ENCODE measurements around the gene RTTN. TPM values are rescaled to one million over a fixed set of nuclear protein-coding genes. Genes with fewer than 3 reads are reported as not detected.

RTTN gene
- total and polyA plus RNA-seq, 4 donors, result 1.1 to 14.3 (median 8.8) TPM

- Histone ChIP-seq H3K27me3 (ENCODE audit: control insufficient read depth in 4 of 4, insufficient read depth in 4 of 4, low read length in 3 of 4) (no peaks in the 10 kb centered on the region), H3K36me3 (ENCODE audit: control insufficient read depth in 4 of 4, insufficient read depth in 3 of 4, low read depth in 1 of 4, low read length in 3 of 4) (no peaks in the 10 kb centered on the region), H3K9ac (ENCODE audit: low read depth in 1 of 2, low read length in 2 of 2) (peak overlapping the region in 1 of 2 donors; percentile 58), H3K4me1 (ENCODE audit: control insufficient read depth in 4 of 4, insufficient read depth in 4 of 4, low read length in 3 of 4) (peaks cover 2 to 16% (median 5%) of the 10 kb centered on the region in 4 donors), H3K9me3 (ENCODE audit: control insufficient read depth in 4 of 4, low read length in 3 of 4) (no peaks in the 10 kb centered on the region), H3K4me3 (ENCODE audit: low read depth in 1 of 3, low read length in 3 of 3) (peak overlapping the region; percentile 19 to 45 (median 43)), H3K27ac (ENCODE audit: low read depth in 1 of 2, low read length in 2 of 2) (peak overlapping the region; percentile 1 to 55)
- WGBS, result 46% methylated on average over 4 of the region's 4 CpGs
- no peak for DNase-seq (ENCODE audit: low spot score)
- TF ChIP-seq YY1 (IDR thresholded peaks at IDR 0.05), result peak; percentile 27
- TF ChIP-seq SP1 (IDR thresholded peaks at IDR 0.05), result no peak
Measured at GRCh38 chr18:70169747-70170146, 35.7 kb downstream of the RTTN start.

GRCh38 chr18:70166668-70167067, 38.8 kb downstream of the RTTN start:
- H3K27ac ChIP-seq (ENCODE audit: low read depth in 1 of 2, low read length in 2 of 2), result peak overlapping the region; percentile 56 to 77

GRCh38 chr18:70165936-70166335, 39.6 kb downstream of the RTTN start:
- Histone ChIP-seq H3K27me3 (ENCODE audit: control insufficient read depth in 4 of 4, insufficient read depth in 4 of 4, low read length in 3 of 4) (no peaks in the 10 kb centered on the region), H3K27ac (ENCODE audit: low read depth in 1 of 2, low read length in 2 of 2) (peak overlapping the region; percentile 43 to 77), H3K36me3 (ENCODE audit: control insufficient read depth in 4 of 4, insufficient read depth in 3 of 4, low read depth in 1 of 4, low read length in 3 of 4) (peaks cover 0 to 2% (median 0%) of the 10 kb centered on the region in 4 donors), H3K4me1 (ENCODE audit: control insufficient read depth in 4 of 4, insufficient read depth in 4 of 4, low read length in 3 of 4) (peaks cover 2 to 19% (median 5%) of the 10 kb centered on the region in 4 donors), H3K9me3 (ENCODE audit: control insufficient read depth in 4 of 4, low read length in 3 of 4) (no peaks in the 10 kb centered on the region), H3K9ac (ENCODE audit: low read depth in 1 of 2, low read length in 2 of 2) (peak overlapping the region; percentile 59 to 69), H3K4me3 (ENCODE audit: low read depth in 1 of 3, low read length in 3 of 3) (peak overlapping the region in 2 of 3 donors; percentile 33 to 52)
- WGBS, result 27% methylated on average over 3 of the region's 3 CpGs
- DNase-seq (ENCODE audit: low spot score), result no peak
- TF ChIP-seq ZBTB33 (IDR thresholded peaks at IDR 0.05) (no peak), REST (IDR thresholded peaks at IDR 0.05) (no peak), SP1 (IDR thresholded peaks at IDR 0.05) (no peak), RXRA (IDR thresholded peaks at IDR 0.05) (no peak), GABPA (IDR thresholded peaks at IDR 0.05 in 1 of 2, conservative IDR thresholded peaks at IDR 0.05 in 1 of 2) (no peak)

More at GRCh38 chr18:70166668-70167067, 38.8 kb downstream of the RTTN start:
- Histone ChIP-seq H3K27me3 (ENCODE audit: control insufficient read depth in 4 of 4, insufficient read depth in 4 of 4, low read length in 3 of 4) (no peaks in the 10 kb centered on the region), H3K36me3 (ENCODE audit: control insufficient read depth in 4 of 4, insufficient read depth in 3 of 4, low read depth in 1 of 4, low read length in 3 of 4) (no peaks in the 10 kb centered on the region), H3K4me1 (ENCODE audit: control insufficient read depth in 4 of 4, insufficient read depth in 4 of 4, low read length in 3 of 4) (peaks cover 2 to 20% (median 5%) of the 10 kb centered on the region in 4 donors), H3K4me3 (ENCODE audit: low read depth in 1 of 3, low read length in 3 of 3) (peak overlapping the region in 2 of 3 donors; percentile 23 to 52), H3K9ac (ENCODE audit: low read depth in 1 of 2, low read length in 2 of 2) (peak overlapping the region in 1 of 2 donors; percentile 59), H3K9me3 (ENCODE audit: control insufficient read depth in 4 of 4, low read length in 3 of 4) (no peaks in the 10 kb centered on the region)
- WGBS, result 24% methylated on average over 3 of the region's 3 CpGs
- no peak for DNase-seq (ENCODE audit: low spot score)
- TF ChIP-seq YY1 (IDR thresholded peaks at IDR 0.05) (peak; percentile 18), NR2F2 (IDR thresholded peaks at IDR 0.05) (no peak)
